ENCODE results near the gene IKZF1.
A peak's percentile ranks its signal among the peaks of the same experiment; 100 is the strongest.

IKZF1 gene

GRCh38 chr7:50358779-50359178 lies 54.3 kb downstream of the IKZF1 start:
- Histone ChIP-seq H3K4me1 (ENCODE audit: low read length) (peaks cover 16% of the 10 kb centered on the region), H4K20me1 (ENCODE audit: insufficient read depth, low read length) (peaks cover 86% of the 10 kb centered on the region), H3K9ac (ENCODE audit: low read length) (no peak overlapping the region), H3K9me3 (ENCODE audit: insufficient read depth, low read length) (no peaks in the 10 kb centered on the region), H3K4me3 (ENCODE audit: low read length) (no peak overlapping the region), H3K27ac (ENCODE audit: low read length) (no peak overlapping the region), H3K4me2 (ENCODE audit: low read length) (no peak overlapping the region), H3K36me3 (replicated peaks; ENCODE audit: low read depth, low read length) (peaks cover 90% of the 10 kb centered on the region), H3K79me2 (ENCODE audit: low read length) (peaks cover 100% of the 10 kb centered on the region), H3K27me3 (ENCODE audit: low read depth, low read length) (no peaks in the 10 kb centered on the region), H2AFZ (ENCODE audit: low read depth, low read length) (no peak overlapping the region)
- TF ChIP-seq CTCF (IDR thresholded peaks at IDR 0.05; ENCODE audit: low read depth, low read length) (no peak), EZH2phosphoT487 (IDR thresholded peaks at IDR 0.05; ENCODE audit: low read depth) (no peak)

- Histone ChIP-seq H3K9ac (ENCODE audit: low read length) (no peak overlapping the region), H3K4me2 (ENCODE audit: low read length) (no peak overlapping the region), H3K4me1 (ENCODE audit: low read length) (peaks cover 18% of the 10 kb centered on the region), H2AFZ (ENCODE audit: low read depth, low read length) (no peak overlapping the region), H3K36me3 (replicated peaks; ENCODE audit: low read depth, low read length) (peaks cover 88% of the 10 kb centered on the region), H3K9me3 (ENCODE audit: insufficient read depth, low read length) (no peaks in the 10 kb centered on the region), H4K20me1 (ENCODE audit: insufficient read depth, low read length) (peaks cover 85% of the 10 kb centered on the region), H3K27ac (ENCODE audit: low read length) (no peak overlapping the region), H3K4me3 (ENCODE audit: low read length) (no peak overlapping the region), H3K79me2 (ENCODE audit: low read length) (peaks cover 100% of the 10 kb centered on the region), H3K27me3 (ENCODE audit: low read depth, low read length) (no peaks in the 10 kb centered on the region)
- TF ChIP-seq CTCF (IDR thresholded peaks at IDR 0.05; ENCODE audit: low read depth, low read length) (no peak), EZH2phosphoT487 (IDR thresholded peaks at IDR 0.05; ENCODE audit: low read depth) (no peak)
Measured at GRCh38 chr7:50359258-50359994, 54.9 kb downstream of the IKZF1 start.

- Histone ChIP-seq H3K36me3 (replicated peaks; ENCODE audit: low read depth, low read length) (peaks cover 88% of the 10 kb centered on the region), H3K4me3 (ENCODE audit: low read length) (no peak overlapping the region), H3K4me2 (ENCODE audit: low read length) (no peak overlapping the region), H3K4me1 (ENCODE audit: low read length) (peaks cover 27% of the 10 kb centered on the region), H2AFZ (ENCODE audit: low read depth, low read length) (no peak overlapping the region), H3K27me3 (ENCODE audit: low read depth, low read length) (no peaks in the 10 kb centered on the region), H4K20me1 (ENCODE audit: insufficient read depth, low read length) (peaks cover 85% of the 10 kb centered on the region), H3K9ac (ENCODE audit: low read length) (no peak overlapping the region), H3K27ac (ENCODE audit: low read length) (no peak overlapping the region), H3K9me3 (ENCODE audit: insufficient read depth, low read length) (no peaks in the 10 kb centered on the region), H3K79me2 (ENCODE audit: low read length) (peaks cover 100% of the 10 kb centered on the region)
- TF ChIP-seq CTCF (IDR thresholded peaks at IDR 0.05; ENCODE audit: low read depth, low read length) (no peak), EZH2phosphoT487 (IDR thresholded peaks at IDR 0.05; ENCODE audit: low read depth) (no peak)
Measured at GRCh38 chr7:50359995-50360925, 55.7 kb downstream of the IKZF1 start.

- Histone ChIP-seq H3K4me3 (ENCODE audit: low read length) (no peak overlapping the region), H3K79me2 (ENCODE audit: low read length) (peaks cover 100% of the 10 kb centered on the region), H3K27me3 (ENCODE audit: low read depth, low read length) (no peaks in the 10 kb centered on the region), H4K20me1 (ENCODE audit: insufficient read depth, low read length) (peaks cover 85% of the 10 kb centered on the region), H3K9me3 (ENCODE audit: insufficient read depth, low read length) (no peaks in the 10 kb centered on the region), H3K9ac (ENCODE audit: low read length) (no peak overlapping the region), H3K36me3 (replicated peaks; ENCODE audit: low read depth, low read length) (peaks cover 82% of the 10 kb centered on the region), H3K27ac (ENCODE audit: low read length) (0 out of 2 replicates have a peak overlapping the region, but pooled peaks have one; percentile 7), H2AFZ (ENCODE audit: low read depth, low read length) (no peak overlapping the region), H3K4me1 (ENCODE audit: low read length) (peaks cover 42% of the 10 kb centered on the region), H3K4me2 (ENCODE audit: low read length) (no peak overlapping the region)
- no peak for TF ChIP-seq EZH2phosphoT487 (IDR thresholded peaks at IDR 0.05; ENCODE audit: low read depth)
- TF ChIP-seq CTCF (IDR thresholded peaks at IDR 0.05; ENCODE audit: low read depth, low read length) = no peak
Measured at GRCh38 chr7:50362142-50362541, 57.6 kb downstream of the IKZF1 start.

Data from OCI-LY3 (cell line).